Keratinocyte (primary cell): ENCODE data around the gene ELANE. TPM values are rescaled to one million over a fixed set of nuclear protein-coding genes. Genes with fewer than 3 reads are reported as not detected.
A peak's percentile ranks its signal among the peaks of the same experiment; 100 is the strongest.

Experiments used
- DNase-seq: peaks from one replicate; pipeline ENCODE4 v3.0.0-alpha.2; 2011; ENCODE audit warnings: low read depth, missing footprints, low spot score
- FAIRE-seq: peaks from 2 replicates; lab custom pipeline; 2011; peaks lifted over from hg19 to GRCh38; lab: Jason Lieb, UNC
- H2AFZ ChIP-seq: 2 replicates; pipeline ENCODE4 v1.6.0; 2012; ENCODE audit warnings: low read length, control low read depth, inconsistent platforms; ENCODE audit not compliant: control insufficient read depth
- H3K27ac ChIP-seq: 2 replicates; pipeline ENCODE4 v1.5.1; 2011; ENCODE audit warnings: low read length; ENCODE audit not compliant: control insufficient read depth, insufficient read depth
- H3K27me3 ChIP-seq: 3 replicates; pipeline ENCODE4 v1.6.0; 2011; ENCODE audit warnings: low read length; ENCODE audit not compliant: control insufficient read depth, insufficient read depth; ENCODE audit errors: extremely low read depth
- H3K36me3 ChIP-seq, 2 experiments: 2 replicates in 1 of 2; 3 replicates in 1 of 2; pipeline ENCODE4 v1.5.1; 2011; ENCODE audit warnings: low read length in 2 of 2, mild to moderate bottlenecking in 1 of 2; ENCODE audit not compliant: control insufficient read depth in 2 of 2, insufficient read depth in 2 of 2; ENCODE audit errors: extremely low read depth in 1 of 2
- H3K4me1 ChIP-seq: 3 replicates; pipeline ENCODE4 v1.5.1; 2011; ENCODE audit warnings: low read length; ENCODE audit not compliant: control insufficient read depth, insufficient read depth; ENCODE audit errors: extremely low read depth
- H3K4me2 ChIP-seq: 3 replicates; pipeline ENCODE4 v1.6.0; 2011; ENCODE audit warnings: low read depth, low read length; ENCODE audit not compliant: control insufficient read depth, insufficient read depth; ENCODE audit errors: extremely low read depth
- H3K4me3 ChIP-seq, 3 experiments: fragments of 200-600 bp in 1 of 3; sonication (generic) in 1 of 3; 2 replicates in 2 of 3; 3 replicates in 1 of 3; pipeline ENCODE4 v1.5.1; 2011 to 2016; ENCODE audit warnings: low read length in 3 of 3, mild to moderate bottlenecking in 3 of 3, control low read depth in 2 of 3, inconsistent platforms in 1 of 3, low read depth in 1 of 3, mixed read lengths in 1 of 3, mixed run types in 1 of 3, moderate library complexity in 1 of 3; ENCODE audit not compliant: control insufficient read depth in 2 of 3, insufficient read depth in 2 of 3; ENCODE audit errors: extremely low read depth in 1 of 3
- H3K79me2 ChIP-seq: 2 replicates; pipeline ENCODE4 v1.6.0; 2012; ENCODE audit warnings: low read length; ENCODE audit not compliant: control insufficient read depth, insufficient read depth
- H3K9ac ChIP-seq: 3 replicates; pipeline ENCODE4 v1.6.0; 2011; ENCODE audit warnings: low read length; ENCODE audit not compliant: control insufficient read depth, insufficient read depth; ENCODE audit errors: extremely low read depth
- H3K9me1 ChIP-seq: 3 replicates; pipeline ENCODE4 v1.6.0; 2011; ENCODE audit warnings: low read length; ENCODE audit not compliant: control insufficient read depth, insufficient read depth; ENCODE audit errors: extremely low read depth
- H3K9me3 ChIP-seq: 2 replicates; pipeline ENCODE4 v1.5.1; 2012; ENCODE audit warnings: low read depth, low read length; ENCODE audit not compliant: control insufficient read depth
- H4K20me1 ChIP-seq: 3 replicates; pipeline ENCODE4 v1.6.0; 2011; ENCODE audit warnings: low read length; ENCODE audit not compliant: control insufficient read depth, insufficient read depth; ENCODE audit errors: extremely low read depth
- EZH2 ChIP-seq: IDR thresholded peaks from one replicate; pipeline ENCODE4 v1.6.1; 2012; ENCODE audit warnings: inconsistent platforms, mild to moderate bottlenecking, low read length, moderate library complexity
- dilution Hi-C: fragments of 300-500 bp; cut with MboI; formaldehyde crosslinking; loops from one replicate; pipeline ENCODE4 v1.7.0; 2020; ENCODE audit warnings: low sequenced_read_pairs; ENCODE audit not compliant: extremely low pct_ligation_motif_present
- polyA plus RNA-seq, 5 experiments: library from polyadenylated mRNA; depleted of rRNA in 3 of 5; stranded (reverse) in 3 of 5; stranded (forward) in 1 of 5; unstranded in 1 of 5; fragments of >200 nt; gene quantifications; 1 replicate in 1 of 5; 2 replicates in 3 of 5; 3 replicates in 1 of 5; pipeline versions ENCODE4 v1.2.1 to v1.2.3, GENCODE V29; 2011 to 2012; ENCODE audit warnings: missing spikeins in 2 of 5, low read depth in 1 of 5, low replicate concordance in 1 of 5
- TF ChIP-seq, protein P1 (sequence below), 3 experiments: IDR thresholded peaks in 1 of 3; conservative IDR thresholded peaks in 1 of 3; optimal IDR thresholded peaks in 1 of 3; 2 replicates in 2 of 3; 3 replicates in 1 of 3; pipeline versions ENCODE3 to v1.5.1; 2011; ENCODE audit warnings: low read length in 3 of 3, mild to moderate bottlenecking in 3 of 3, moderate library complexity in 2 of 3, control low read depth in 1 of 3, inconsistent platforms in 1 of 3; ENCODE audit not compliant: insufficient read depth in 2 of 3; ENCODE audit errors: extremely low read depth in 1 of 3

ELANE gene
- polyA plus RNA-seq, 1 donor (not counting 4 experiments of a cell fraction or from before 2014, with no cell fraction given) = not detected

DNA sequence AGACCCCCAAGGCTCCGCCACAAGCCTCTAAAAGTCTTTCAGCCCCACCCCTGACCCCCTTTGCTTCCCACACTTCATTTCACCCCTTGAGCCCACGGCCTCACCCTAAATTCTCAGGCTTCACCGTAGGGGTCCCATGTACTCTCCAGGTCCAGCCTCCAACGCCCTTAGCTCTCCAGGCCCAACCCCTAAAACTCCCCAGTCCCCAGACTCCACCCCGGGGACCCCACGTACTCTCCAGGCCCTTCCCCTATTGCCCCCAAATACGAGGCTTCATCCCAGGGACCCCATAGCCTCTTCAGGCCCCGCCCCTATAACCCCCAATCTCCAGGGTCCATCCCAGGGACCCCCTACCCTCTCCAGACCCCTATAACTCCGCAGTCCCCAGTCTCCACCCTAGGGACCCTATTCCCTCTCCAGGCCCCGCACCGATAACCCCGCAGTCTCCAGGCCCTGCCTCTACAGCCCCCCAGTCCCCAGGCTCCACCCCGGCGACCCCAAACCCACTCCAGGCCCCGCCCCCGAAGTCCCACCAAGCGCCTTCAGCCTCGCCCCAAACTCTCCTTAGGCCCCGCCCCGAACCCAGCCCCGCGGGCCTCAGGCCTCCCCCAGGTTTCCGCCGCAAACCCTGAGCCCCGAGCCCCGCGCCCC is 40.3 kb downstream of the ELANE start:
- FAIRE-seq = no peak
- peak overlapping the region; percentile 77 to 86 (median 80) for H3K4me3 ChIP-seq
- no peak for TF ChIP-seq EZH2
- TF ChIP-seq, protein P1, sequence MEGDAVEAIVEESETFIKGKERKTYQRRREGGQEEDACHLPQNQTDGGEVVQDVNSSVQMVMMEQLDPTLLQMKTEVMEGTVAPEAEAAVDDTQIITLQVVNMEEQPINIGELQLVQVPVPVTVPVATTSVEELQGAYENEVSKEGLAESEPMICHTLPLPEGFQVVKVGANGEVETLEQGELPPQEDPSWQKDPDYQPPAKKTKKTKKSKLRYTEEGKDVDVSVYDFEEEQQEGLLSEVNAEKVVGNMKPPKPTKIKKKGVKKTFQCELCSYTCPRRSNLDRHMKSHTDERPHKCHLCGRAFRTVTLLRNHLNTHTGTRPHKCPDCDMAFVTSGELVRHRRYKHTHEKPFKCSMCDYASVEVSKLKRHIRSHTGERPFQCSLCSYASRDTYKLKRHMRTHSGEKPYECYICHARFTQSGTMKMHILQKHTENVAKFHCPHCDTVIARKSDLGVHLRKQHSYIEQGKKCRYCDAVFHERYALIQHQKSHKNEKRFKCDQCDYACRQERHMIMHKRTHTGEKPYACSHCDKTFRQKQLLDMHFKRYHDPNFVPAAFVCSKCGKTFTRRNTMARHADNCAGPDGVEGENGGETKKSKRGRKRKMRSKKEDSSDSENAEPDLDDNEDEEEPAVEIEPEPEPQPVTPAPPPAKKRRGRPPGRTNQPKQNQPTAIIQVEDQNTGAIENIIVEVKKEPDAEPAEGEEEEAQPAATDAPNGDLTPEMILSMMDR (optimal IDR thresholded peaks at IDR 0.05 in 1 of 3, IDR thresholded peaks at IDR 0.05 in 1 of 3, conservative IDR thresholded peaks at IDR 0.05 in 1 of 3; ENCODE audit: extremely low read depth in 1 of 3, insufficient read depth in 2 of 3, low read length in 3 of 3) = no peak
- dilution Hi-C loops = no loop called here
- H3K79me2 ChIP-seq = no peaks in the 10 kb centered on the region
- DNase-seq = no peak
- H3K27ac ChIP-seq = peak overlapping the region; percentile 58
- H3K27me3 ChIP-seq = no peaks in the 10 kb centered on the region
- peak overlapping the region; percentile 88 for H3K9ac ChIP-seq
- H4K20me1 ChIP-seq = no peaks in the 10 kb centered on the region
- H2AFZ ChIP-seq = no peak overlapping the region
- H3K9me3 ChIP-seq = no peaks in the 10 kb centered on the region
- H3K36me3 ChIP-seq = peaks cover 4 to 12% of the 10 kb centered on the region in 2 experiments
- H3K4me2 ChIP-seq = peak overlapping the region; percentile 90
- no peaks in the 10 kb centered on the region for H3K4me1 ChIP-seq
- no peaks in the 10 kb centered on the region for H3K9me1 ChIP-seq

DNA sequence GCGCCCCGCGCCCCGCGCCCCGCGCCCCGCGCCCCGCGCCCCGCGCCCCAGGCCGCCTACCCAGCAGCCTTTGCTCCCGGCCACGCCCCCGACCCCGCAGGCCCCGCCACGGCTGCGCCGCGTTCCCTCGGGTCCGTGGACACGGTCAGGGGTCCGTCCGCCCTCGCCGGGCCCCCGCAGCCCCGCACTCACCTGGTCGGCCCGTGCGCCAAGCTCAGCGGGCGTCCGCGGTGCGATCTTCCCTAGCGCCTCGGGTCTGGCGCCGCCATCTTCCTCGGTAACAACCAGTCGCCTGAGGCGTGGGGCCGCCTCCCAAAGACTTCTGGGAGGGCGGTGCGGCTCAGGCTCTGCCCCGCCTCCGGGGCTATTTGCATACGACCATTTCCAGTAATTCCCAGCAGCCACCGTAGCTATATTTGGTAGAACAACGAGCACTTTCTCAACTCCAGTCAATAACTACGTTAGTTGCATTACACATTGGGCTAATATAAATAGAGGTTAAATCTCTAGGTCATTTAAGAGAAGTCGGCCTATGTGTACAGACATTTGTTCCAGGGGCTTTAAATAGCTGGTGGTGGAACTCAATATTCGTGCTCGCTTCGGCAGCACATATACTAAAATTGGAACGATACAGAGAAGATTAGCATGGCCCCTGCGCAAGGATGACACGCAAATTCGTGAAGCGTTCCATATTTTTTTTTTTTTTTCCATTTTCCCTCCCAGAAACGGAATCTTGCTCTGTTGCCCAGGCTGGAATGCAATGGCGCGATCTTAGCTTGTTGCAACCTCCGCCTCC is 41.0 kb downstream of the ELANE start, which contains the start of the genes MED16 and RNU6-9:
MED16 (minus strand) TSS at position 294 of the 796 bp plus-strand sequence. CDS start 2,056 bp downstream, outside the sequence.
RNU6-9 (plus strand) TSS at position 591 of the 796 bp plus-strand sequence.
- peaks cover 4 to 12% of the 10 kb centered on the region in 2 experiments for H3K36me3 ChIP-seq
- no peaks in the 10 kb centered on the region for H3K27me3 ChIP-seq
- no peaks in the 10 kb centered on the region for H4K20me1 ChIP-seq
- no peaks in the 10 kb centered on the region for H3K4me1 ChIP-seq
- no peak for DNase-seq
- dilution Hi-C loops = no loop called here
- peak within 1 kb of the TSS; percentile 88 for H3K9ac ChIP-seq
- H3K4me2 ChIP-seq = peak within 1 kb of the TSS; percentile 90
- TF ChIP-seq, protein P1 (optimal IDR thresholded peaks at IDR 0.05 in 1 of 3, IDR thresholded peaks at IDR 0.05 in 1 of 3, conservative IDR thresholded peaks at IDR 0.05 in 1 of 3; ENCODE audit: extremely low read depth in 1 of 3, insufficient read depth in 2 of 3, low read length in 3 of 3) = no peak
- no peak for TF ChIP-seq EZH2
- H3K9me3 ChIP-seq = no peaks in the 10 kb centered on the region
- peak within 1 kb of the TSS; percentile 97 for H3K27ac ChIP-seq
- H3K79me2 ChIP-seq = no peaks in the 10 kb centered on the region
- H2AFZ ChIP-seq = peak within 1 kb of the TSS; percentile 86
- no peak for FAIRE-seq
- no peaks in the 10 kb centered on the region for H3K9me1 ChIP-seq
- H3K4me3 ChIP-seq = peak within 1 kb of the TSS; percentile 77 to 86 (median 80)
